Measurements from ENCODE around the gene FDXACB1.
A peak's percentile ranks its signal among the peaks of the same experiment; 100 is the strongest.

Gene FDXACB1

GRCh38 chr11:111846636-111847035, 32.3 kb downstream of the FDXACB1 start:
- no peak for DNase-seq (ENCODE audit: low spot score)
- TF ChIP-seq CTCF (IDR thresholded peaks at IDR 0.05; ENCODE audit: extremely low read depth, insufficient read depth, missing control alignments) = no peak
- in situ Hi-C loops (cut with MboI; ENCODE audit: low pct_unique_long_range_greater_than_20kb, low sequenced_read_pairs, unreplicated experiment) = loop anchor here (10.0 kb wide), 1 partner anchor 262 kb away; no protein-coding TSS in a partner anchor

GRCh38 chr11:111846063-111846462, 32.9 kb downstream of the FDXACB1 start:
- DNase-seq (ENCODE audit: low spot score) = no peak
- TF ChIP-seq CTCF (IDR thresholded peaks at IDR 0.05; ENCODE audit: extremely low read depth, insufficient read depth, missing control alignments) = no peak
- in situ Hi-C loops (cut with MboI; ENCODE audit: low pct_unique_long_range_greater_than_20kb, low sequenced_read_pairs, unreplicated experiment) = loop anchor here (10.0 kb wide), 1 partner anchor 261 kb away; no protein-coding TSS in a partner anchor

GRCh38 chr11:111845276-111846028, 33.5 kb downstream of the FDXACB1 start:
- no peak for TF ChIP-seq CTCF (IDR thresholded peaks at IDR 0.05; ENCODE audit: extremely low read depth, insufficient read depth, missing control alignments)
- no peak for DNase-seq (ENCODE audit: low spot score)
- in situ Hi-C loops (cut with MboI; ENCODE audit: low pct_unique_long_range_greater_than_20kb, low sequenced_read_pairs, unreplicated experiment) = loop anchor here (10.0 kb wide), 1 partner anchor 261 kb away; no protein-coding TSS in a partner anchor

GRCh38 chr11:111843661-111844060, 35.3 kb downstream of the FDXACB1 start:
- no peak for TF ChIP-seq CTCF (IDR thresholded peaks at IDR 0.05; ENCODE audit: extremely low read depth, insufficient read depth, missing control alignments)
- in situ Hi-C loops (cut with MboI; ENCODE audit: low pct_unique_long_range_greater_than_20kb, low sequenced_read_pairs, unreplicated experiment) = loop anchor here (10.0 kb wide), 1 partner anchor 259 kb away; no protein-coding TSS in a partner anchor
- DNase-seq (ENCODE audit: low spot score) = no peak

GRCh38 chr11:111841370-111842053, 37.5 kb downstream of the FDXACB1 start:
- in situ Hi-C loops (cut with MboI; ENCODE audit: low pct_unique_long_range_greater_than_20kb, low sequenced_read_pairs, unreplicated experiment) = loop anchor here (10.0 kb wide), 1 partner anchor 257 kb away; no protein-coding TSS in a partner anchor
- TF ChIP-seq CTCF (IDR thresholded peaks at IDR 0.05; ENCODE audit: extremely low read depth, insufficient read depth, missing control alignments) = peak; percentile 86
- DNase-seq (ENCODE audit: low spot score) = peak; percentile 70

GRCh38 chr11:111840143-111840542, 38.8 kb downstream of the FDXACB1 start:
- DNase-seq (ENCODE audit: low spot score) = no peak
- in situ Hi-C loops (cut with MboI; ENCODE audit: low pct_unique_long_range_greater_than_20kb, low sequenced_read_pairs, unreplicated experiment) = loop anchor here (10.0 kb wide), 1 partner anchor 255 kb away; no protein-coding TSS in a partner anchor
- no peak for TF ChIP-seq CTCF (IDR thresholded peaks at IDR 0.05; ENCODE audit: extremely low read depth, insufficient read depth, missing control alignments)
